ENCODE data around the gene CCDC43.

DNA sequence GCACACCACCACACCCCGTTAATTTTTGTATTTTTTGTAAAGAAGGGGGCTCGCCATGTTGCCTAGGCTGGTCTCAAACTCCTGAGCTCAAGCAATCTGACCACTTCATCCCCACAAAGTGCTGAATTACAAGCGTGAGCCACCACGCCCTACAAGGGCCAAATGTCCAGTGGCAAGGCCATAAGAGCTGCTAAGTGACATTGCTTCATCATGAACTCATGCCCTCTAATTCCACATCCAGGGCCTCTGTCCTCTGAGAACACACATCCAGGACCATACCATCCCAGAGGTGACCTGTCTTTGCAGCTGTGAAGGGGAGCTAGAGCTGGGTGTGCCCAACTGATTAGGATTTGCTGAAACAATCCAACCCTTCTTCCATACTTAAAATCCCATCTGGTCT is 58.9 kb downstream of the CCDC43 start:
- TF ChIP-seq CTCF (IDR thresholded peaks at IDR 0.05) (no peak), POLR2AphosphoS5 (IDR thresholded peaks at IDR 0.05; ENCODE audit: insufficient read depth in 1 of 2, low read depth in 1 of 2) (no peak)
